Calu3 (cell line): Measurements from ENCODE around the gene CCNG2. TPM values are rescaled to one million over a fixed set of nuclear protein-coding genes. Genes with fewer than 3 reads are reported as not detected.

Experiments
- BruUV-seq: library from RNA; stranded (reverse); fragments of 400-500 nt; replicated peaks from 2 replicates; lab custom pipeline; 2021; lab: Mats Ljungman, UMichigan
- CTCF ChIA-PET: fragments of 300-600 bp; sonication (Branson Sonifier 250); formaldehyde crosslinking; loops from one replicate; lab custom pipeline; 2022; ENCODE audit warnings: antibody characterized with exemption; lab: Charles Lee
- DNase-seq: peaks from one replicate; pipeline ENCODE4 v3.0.0; 2022
- H3K27ac Mint-ChIP-seq: one replicate; pipeline ENCODE4 v1.8.0; 2022; ENCODE audit warnings: mixed read lengths; ENCODE audit not compliant: unreplicated experiment
- H3K27me3 Mint-ChIP-seq: one replicate; pipeline ENCODE4 v1.8.0; 2022; ENCODE audit warnings: mixed read lengths; ENCODE audit not compliant: unreplicated experiment
- H3K36me3 Mint-ChIP-seq: one replicate; pipeline ENCODE4 v1.8.0; 2022; ENCODE audit warnings: mild to moderate bottlenecking, moderate library complexity, mixed read lengths; ENCODE audit not compliant: insufficient read depth, unreplicated experiment
- H3K4me1 Mint-ChIP-seq: one replicate; pipeline ENCODE4 v1.8.0; 2022; ENCODE audit warnings: mild to moderate bottlenecking, low read depth, mixed read lengths; ENCODE audit not compliant: unreplicated experiment
- H3K4me3 Mint-ChIP-seq: one replicate; pipeline ENCODE4 v1.8.0; 2022; ENCODE audit warnings: mild to moderate bottlenecking, low read depth, moderate library complexity, mixed read lengths; ENCODE audit not compliant: unreplicated experiment
- H3K9me3 Mint-ChIP-seq: one replicate; pipeline ENCODE4 v1.8.0; 2022; ENCODE audit warnings: low read depth, mixed read lengths; ENCODE audit not compliant: unreplicated experiment
- CTCF ChIP-seq: fragments of 200-600 bp; IDR thresholded peaks from one replicate; pipeline ENCODE4 v1.8.0; 2022; ENCODE audit warnings: antibody characterized with exemption; ENCODE audit not compliant: unreplicated experiment
- intact Hi-C: fragments of 100-400 bp; cut with micrococcal nuclease; formaldehyde crosslinking; loops from one replicate; pipeline ENCODE4 v1.10.0; 2022; ENCODE audit not compliant: unreplicated experiment
- total RNA-seq: library from RNA; stranded (reverse); gene quantifications from 2 replicates; pipeline ENCODE4 v1.2.3, GENCODE V29; 2022

CCNG2 gene
- total RNA-seq, 1 experiment from 2014 or later = 25.2 TPM

- no peaks in the 10 kb centered on the region for H3K4me1 Mint-ChIP-seq
- TF ChIP-seq CTCF = no peak
- H3K4me3 Mint-ChIP-seq = no peak overlapping the region
- BruUV-seq = no TSS peak
- peaks cover 51% of the 10 kb centered on the region for H3K27me3 Mint-ChIP-seq
- intact Hi-C loops = no loop called here
- DNase-seq = no peak
- no peaks in the 10 kb centered on the region for H3K36me3 Mint-ChIP-seq
- CTCF ChIA-PET = no interaction called here
- no peak overlapping the region for H3K27ac Mint-ChIP-seq
- no peaks in the 10 kb centered on the region for H3K9me3 Mint-ChIP-seq
These were observed 58.1 kb downstream of the CCNG2 start for GRCh38 chr4:77215107-77215506.

- no peak for DNase-seq
- intact Hi-C loops = no loop called here
- no peaks in the 10 kb centered on the region for H3K36me3 Mint-ChIP-seq
- H3K4me1 Mint-ChIP-seq = no peaks in the 10 kb centered on the region
- H3K9me3 Mint-ChIP-seq = no peaks in the 10 kb centered on the region
- H3K27me3 Mint-ChIP-seq = peaks cover 72% of the 10 kb centered on the region
- no peak overlapping the region for H3K27ac Mint-ChIP-seq
- TF ChIP-seq CTCF = no peak
- no peak overlapping the region for H3K4me3 Mint-ChIP-seq
- no TSS peak for BruUV-seq
- CTCF ChIA-PET = no interaction called here
These were observed 60.5 kb downstream of the CCNG2 start for GRCh38 chr4:77217526-77217925.

GRCh38 chr4:77219266-77219665, 62.3 kb downstream of the CCNG2 start:
- Mint-ChIP-seq H3K27ac (no peak overlapping the region), H3K27me3 (peaks cover 87% of the 10 kb centered on the region), H3K9me3 (no peaks in the 10 kb centered on the region), H3K36me3 (no peaks in the 10 kb centered on the region), H3K4me1 (no peaks in the 10 kb centered on the region), H3K4me3 (no peak overlapping the region)
- TF ChIP-seq CTCF = no peak
- BruUV-seq = no TSS peak
- no peak for DNase-seq
- intact Hi-C loops = no loop called here
- CTCF ChIA-PET = interaction anchor here (0.6 kb wide), 1 partner anchor 128 kb away, joined by 7 read pairs; no protein-coding TSS in a partner anchor

Other genes starting within 250 kb of the CCNG2 start
- 50.2 and 56.2 TPM in 2 replicates for gene SEPTIN11, start 207.5 kb upstream of the CCNG2 start, total RNA-seq
- 102 and 136 TPM in 2 replicates for gene CCNI, start 81.2 kb upstream of the CCNG2 start, total RNA-seq